Measurements from ENCODE around the gene ANAPC5.

DNA sequence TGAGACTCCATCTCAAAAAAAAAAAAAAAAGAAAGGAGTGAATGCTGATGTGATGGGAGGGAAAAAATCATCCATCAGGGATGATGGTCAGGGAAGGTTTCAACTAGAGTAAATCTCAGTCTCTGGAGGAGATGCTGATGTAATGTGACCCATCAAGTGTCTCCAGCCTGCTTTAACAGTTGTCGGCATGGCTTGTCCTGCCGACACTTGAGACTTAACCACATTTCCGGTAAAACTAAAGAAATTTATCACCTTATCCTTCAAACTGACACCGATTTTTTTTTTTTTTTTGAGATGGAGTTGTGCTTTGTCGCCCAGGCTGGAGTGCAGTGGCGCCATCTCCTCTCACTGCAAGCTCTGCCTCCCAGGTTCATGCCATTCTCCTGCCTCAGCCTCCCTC is 21.5 kb upstream of the ANAPC5 start:
- no peak for TF ChIP-seq CTCF (conservative IDR thresholded peaks at IDR 0.05 in 1 of 2, IDR thresholded peaks at IDR 0.05 in 1 of 2; ENCODE audit: extremely low read depth in 1 of 2, insufficient read depth in 1 of 2, low read depth in 1 of 2, low read length in 2 of 2)
- TF ChIP-seq EZH2 (IDR thresholded peaks at IDR 0.05; ENCODE audit: borderline replicate concordance, low read length), result no peak

Data from mammary epithelial cell (primary cell).